ENCODE results near the gene TNFRSF6B.

TNFRSF6B gene

GRCh38 chr20:63689046-63690002 lies 7.1 kb upstream of the TNFRSF6B start:
- no peak for ATAC-seq
- TF ChIP-seq TOX (CRISPR knock-in tag; IDR thresholded peaks at IDR 0.05; ENCODE audit: borderline replicate concordance): no peak
- TF ChIP-seq OSR1 (CRISPR knock-in tag; IDR thresholded peaks at IDR 0.05): no peak
- no peak for TF ChIP-seq CSDC2 (CRISPR knock-in tag; IDR thresholded peaks at IDR 0.05)
- TF ChIP-seq SNAI2 (CRISPR knock-in tag; IDR thresholded peaks at IDR 0.05): no peak
- no peak for TF ChIP-seq TSHZ2 (CRISPR knock-in tag; IDR thresholded peaks at IDR 0.05)
- TF ChIP-seq BACH2 (CRISPR knock-in tag; IDR thresholded peaks at IDR 0.05; ENCODE audit: borderline replicate concordance): no peak
- TF ChIP-seq, protein P1, sequence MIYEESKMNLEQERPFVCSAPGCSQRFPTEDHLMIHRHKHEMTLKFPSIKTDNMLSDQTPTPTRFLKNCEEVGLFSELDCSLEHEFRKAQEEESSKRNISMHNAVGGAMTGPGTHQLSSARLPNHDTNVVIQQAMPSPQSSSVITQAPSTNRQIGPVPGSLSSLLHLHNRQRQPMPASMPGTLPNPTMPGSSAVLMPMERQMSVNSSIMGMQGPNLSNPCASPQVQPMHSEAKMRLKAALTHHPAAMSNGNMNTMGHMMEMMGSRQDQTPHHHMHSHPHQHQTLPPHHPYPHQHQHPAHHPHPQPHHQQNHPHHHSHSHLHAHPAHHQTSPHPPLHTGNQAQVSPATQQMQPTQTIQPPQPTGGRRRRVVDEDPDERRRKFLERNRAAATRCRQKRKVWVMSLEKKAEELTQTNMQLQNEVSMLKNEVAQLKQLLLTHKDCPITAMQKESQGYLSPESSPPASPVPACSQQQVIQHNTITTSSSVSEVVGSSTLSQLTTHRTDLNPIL (CRISPR knock-in tag; IDR thresholded peaks at IDR 0.05; ENCODE audit: low read depth): no peak
- TF ChIP-seq ZC3H10 (CRISPR knock-in tag; IDR thresholded peaks at IDR 0.05): no peak
- no peak for TF ChIP-seq TCF4 (CRISPR knock-in tag; IDR thresholded peaks at IDR 0.05; ENCODE audit: borderline replicate concordance)
- TF ChIP-seq GLIS3 (CRISPR knock-in tag; IDR thresholded peaks at IDR 0.05): no peak
- no peak for TF ChIP-seq ZNF70 (CRISPR knock-in tag; IDR thresholded peaks at IDR 0.05)
- TF ChIP-seq, protein P2, sequence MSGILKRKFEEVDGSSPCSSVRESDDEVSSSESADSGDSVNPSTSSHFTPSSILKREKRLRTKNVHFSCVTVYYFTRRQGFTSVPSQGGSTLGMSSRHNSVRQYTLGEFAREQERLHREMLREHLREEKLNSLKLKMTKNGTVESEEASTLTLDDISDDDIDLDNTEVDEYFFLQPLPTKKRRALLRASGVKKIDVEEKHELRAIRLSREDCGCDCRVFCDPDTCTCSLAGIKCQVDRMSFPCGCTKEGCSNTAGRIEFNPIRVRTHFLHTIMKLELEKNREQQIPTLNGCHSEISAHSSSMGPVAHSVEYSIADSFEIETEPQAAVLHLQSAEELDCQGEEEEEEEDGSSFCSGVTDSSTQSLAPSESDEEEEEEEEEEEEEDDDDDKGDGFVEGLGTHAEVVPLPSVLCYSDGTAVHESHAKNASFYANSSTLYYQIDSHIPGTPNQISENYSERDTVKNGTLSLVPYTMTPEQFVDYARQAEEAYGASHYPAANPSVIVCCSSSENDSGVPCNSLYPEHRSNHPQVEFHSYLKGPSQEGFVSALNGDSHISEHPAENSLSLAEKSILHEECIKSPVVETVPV (CRISPR knock-in tag; IDR thresholded peaks at IDR 0.05): no peak
- no peak for TF ChIP-seq ZFP30 (CRISPR knock-in tag; IDR thresholded peaks at IDR 0.05)
- no peak for TF ChIP-seq ISL1 (CRISPR knock-in tag; IDR thresholded peaks at IDR 0.05)
- TF ChIP-seq, protein P3, sequence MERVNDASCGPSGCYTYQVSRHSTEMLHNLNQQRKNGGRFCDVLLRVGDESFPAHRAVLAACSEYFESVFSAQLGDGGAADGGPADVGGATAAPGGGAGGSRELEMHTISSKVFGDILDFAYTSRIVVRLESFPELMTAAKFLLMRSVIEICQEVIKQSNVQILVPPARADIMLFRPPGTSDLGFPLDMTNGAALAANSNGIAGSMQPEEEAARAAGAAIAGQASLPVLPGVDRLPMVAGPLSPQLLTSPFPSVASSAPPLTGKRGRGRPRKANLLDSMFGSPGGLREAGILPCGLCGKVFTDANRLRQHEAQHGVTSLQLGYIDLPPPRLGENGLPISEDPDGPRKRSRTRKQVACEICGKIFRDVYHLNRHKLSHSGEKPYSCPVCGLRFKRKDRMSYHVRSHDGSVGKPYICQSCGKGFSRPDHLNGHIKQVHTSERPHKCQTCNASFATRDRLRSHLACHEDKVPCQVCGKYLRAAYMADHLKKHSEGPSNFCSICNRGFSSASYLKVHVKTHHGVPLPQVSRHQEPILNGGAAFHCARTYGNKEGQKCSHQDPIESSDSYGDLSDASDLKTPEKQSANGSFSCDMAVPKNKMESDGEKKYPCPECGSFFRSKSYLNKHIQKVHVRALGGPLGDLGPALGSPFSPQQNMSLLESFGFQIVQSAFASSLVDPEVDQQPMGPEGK (CRISPR knock-in tag; IDR thresholded peaks at IDR 0.05; ENCODE audit: borderline replicate concordance): no peak

DNA sequence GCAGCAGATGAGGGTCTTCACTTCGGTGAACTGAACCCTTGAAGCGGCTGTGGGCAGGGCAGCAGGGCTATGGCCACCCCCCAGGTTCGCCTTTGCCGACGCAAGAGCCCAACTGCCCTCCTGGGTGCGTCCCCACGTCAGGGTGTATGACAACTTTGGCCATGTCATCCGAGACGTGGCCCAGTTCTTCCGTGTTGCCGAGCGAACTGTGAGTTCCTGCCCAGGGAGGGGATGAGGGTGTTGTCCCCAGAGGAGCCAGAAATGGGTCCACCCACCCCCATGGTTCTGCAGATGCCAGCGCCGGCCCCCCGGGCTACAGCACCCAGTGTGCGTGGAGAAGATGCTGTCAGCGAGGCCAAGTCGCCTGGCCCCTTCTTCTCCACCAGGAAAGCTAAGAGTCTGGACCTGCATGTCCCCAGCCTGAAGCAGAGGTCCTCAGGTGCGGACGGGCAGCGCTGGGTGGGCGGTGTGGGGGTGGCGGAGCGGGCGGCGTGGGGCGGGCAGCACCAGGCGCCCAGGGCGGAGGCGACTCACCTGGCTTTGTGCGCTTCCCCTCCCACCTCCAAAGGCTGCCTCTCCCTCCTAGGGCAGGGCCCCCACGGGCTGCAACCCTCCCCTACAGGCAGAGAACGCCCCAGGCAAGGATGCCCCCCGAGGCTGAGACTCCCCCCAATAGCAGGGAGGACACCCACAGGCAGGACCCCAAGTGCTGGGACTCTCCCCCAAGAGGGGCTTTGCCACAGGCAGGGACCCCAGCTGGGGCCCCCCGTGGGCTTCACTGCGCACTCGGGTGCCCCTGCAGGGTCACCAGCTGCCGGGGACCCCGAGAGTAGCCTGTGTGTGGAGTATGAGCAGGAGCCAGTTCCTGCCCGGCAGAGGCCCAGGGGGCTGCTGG lies 6.2 kb upstream of the TNFRSF6B start:
- ATAC-seq: no peak
- TF ChIP-seq ZNF70 (CRISPR knock-in tag; IDR thresholded peaks at IDR 0.05) (no peak), ZFP30 (CRISPR knock-in tag; IDR thresholded peaks at IDR 0.05) (no peak)
- TF ChIP-seq, protein P2 (CRISPR knock-in tag; IDR thresholded peaks at IDR 0.05): no peak

- TF ChIP-seq ZNF70 (CRISPR knock-in tag; IDR thresholded peaks at IDR 0.05) (no peak), TOX (CRISPR knock-in tag; IDR thresholded peaks at IDR 0.05; ENCODE audit: borderline replicate concordance) (no peak), ZFP3 (CRISPR knock-in tag; IDR thresholded peaks at IDR 0.05) (no peak), TCF4 (CRISPR knock-in tag; IDR thresholded peaks at IDR 0.05; ENCODE audit: borderline replicate concordance) (no peak), TSHZ2 (CRISPR knock-in tag; IDR thresholded peaks at IDR 0.05) (no peak)
- TF ChIP-seq, protein P3 (CRISPR knock-in tag; IDR thresholded peaks at IDR 0.05; ENCODE audit: borderline replicate concordance): no peak
- ATAC-seq: no peak
Measured at GRCh38 chr20:63690898-63691710, 5.3 kb upstream of the TNFRSF6B start.

All from SK-N-SH treated with all-trans-retinoic acid at 6 μM for 48 hours (cell line).